Caco-2 (cell line): Measurements from ENCODE around the gene KPNA1. TPM values are rescaled to one million over a fixed set of nuclear protein-coding genes. Genes with fewer than 3 reads are reported as not detected.

Experiments used
- BruUV-seq: library from RNA; stranded (reverse); fragments of 400-500 nt; replicated peaks from 2 replicates; lab custom pipeline; 2021; lab: Mats Ljungman, UMichigan
- CTCF ChIA-PET: fragments of 300-600 bp; sonication (Branson Sonifier 250); formaldehyde crosslinking; loops from one replicate; lab custom pipeline; 2022; ENCODE audit warnings: antibody characterized with exemption; lab: Charles Lee
- POLR2A ChIA-PET: fragments of 300-600 bp; sonication (Branson Sonifier 250); formaldehyde crosslinking; loops from one replicate; lab custom pipeline; 2022; ENCODE audit warnings: antibody characterized with exemption; lab: Charles Lee
- DNase-seq, 2 experiments: peaks; one replicate each; pipeline versions ENCODE4 v3.0.0 to v3.0.0-alpha.2; 2020 to 2022
- H3K27me3 ChIP-seq: replicated peaks from 2 replicates; pipeline ENCODE4 v1.6.0; 2011; ENCODE audit warnings: low read length; ENCODE audit not compliant: control insufficient read depth, insufficient read depth
- H3K36me3 ChIP-seq: 2 replicates; pipeline ENCODE4 v1.5.1; 2011; ENCODE audit warnings: low read length; ENCODE audit not compliant: control insufficient read depth, insufficient read depth
- H3K4me1 ChIP-seq: fragments of 250-450 bp; sonication (Bioruptor Pico); 2 replicates; pipeline ENCODE4 v1.5.1; 2020; ENCODE audit warnings: mild to moderate bottlenecking
- H3K4me3 ChIP-seq: 2 replicates; pipeline ENCODE4 v1.5.1; 2011; ENCODE audit warnings: low read depth, mild to moderate bottlenecking, control low read depth, low read length
- H3K9me3 ChIP-seq: fragments of 250-450 bp; sonication (Bioruptor Pico); 2 replicates; pipeline ENCODE4 v1.5.1; 2020; ENCODE audit warnings: mild to moderate bottlenecking, moderate library complexity
- H3K27ac Mint-ChIP-seq: one replicate; pipeline ENCODE4 v1.8.0; 2022; ENCODE audit warnings: mixed read lengths; ENCODE audit not compliant: unreplicated experiment
- H3K27me3 Mint-ChIP-seq: one replicate; pipeline ENCODE4 v1.8.0; 2022; ENCODE audit warnings: mixed read lengths; ENCODE audit not compliant: insufficient read depth, unreplicated experiment
- H3K36me3 Mint-ChIP-seq: one replicate; pipeline ENCODE4 v1.8.0; 2022; ENCODE audit warnings: mild to moderate bottlenecking, mixed read lengths; ENCODE audit not compliant: insufficient read depth, unreplicated experiment
- H3K4me1 Mint-ChIP-seq: one replicate; pipeline ENCODE4 v1.8.0; 2022; ENCODE audit warnings: low read depth, mixed read lengths; ENCODE audit not compliant: unreplicated experiment
- H3K4me3 Mint-ChIP-seq: one replicate; pipeline ENCODE4 v1.8.0; 2022; ENCODE audit warnings: mild to moderate bottlenecking, moderate library complexity, mixed read lengths; ENCODE audit not compliant: unreplicated experiment
- H3K9me3 Mint-ChIP-seq: one replicate; pipeline ENCODE4 v1.8.0; 2022; ENCODE audit warnings: mixed read lengths; ENCODE audit not compliant: unreplicated experiment
- intact Hi-C: fragments of 100-400 bp; cut with micrococcal nuclease; formaldehyde crosslinking; loops from one replicate; pipeline ENCODE4 v1.10.0; 2022; ENCODE audit not compliant: unreplicated experiment
- total RNA-seq: library from RNA; stranded (reverse); gene quantifications from 2 replicates; pipeline ENCODE4 v1.2.3, GENCODE V29; 2022
- TF ChIP-seq, protein P1 (sequence below), 2 experiments: fragments of 200-600 bp in 1 of 2; IDR thresholded peaks; 1 replicate in 1 of 2; 2 replicates in 1 of 2; pipeline versions ENCODE4 v1.5.1 to v1.8.0; 2011 to 2022; ENCODE audit warnings: antibody characterized with exemption in 1 of 2, control low read depth in 1 of 2, inconsistent platforms in 1 of 2, low read depth in 1 of 2, low read length in 1 of 2, mild to moderate bottlenecking in 1 of 2, moderate library complexity in 1 of 2; ENCODE audit not compliant: insufficient read depth in 1 of 2, severe bottlenecking in 1 of 2, unreplicated experiment in 1 of 2

KPNA1 gene
- total RNA-seq, 1 experiment from 2014 or later, result 82.0 TPM

DNA sequence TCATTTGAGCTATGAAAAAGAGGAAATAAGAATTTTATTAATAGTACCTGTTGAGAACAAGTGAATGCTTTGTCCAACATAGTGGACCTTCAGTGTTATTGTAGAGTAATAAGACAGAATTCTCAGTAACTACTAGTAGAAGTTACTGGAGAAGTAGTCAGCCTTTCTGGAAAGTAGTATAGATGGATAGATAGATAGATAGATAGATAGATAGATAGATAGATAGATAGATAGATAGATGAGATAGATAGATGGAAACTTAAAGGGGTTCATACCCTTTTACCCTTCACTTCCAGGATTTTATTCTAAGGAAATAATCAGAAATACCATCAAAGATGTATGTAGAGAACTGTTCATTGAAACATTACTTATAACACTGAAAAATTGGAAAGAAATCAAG, 125.5 kb downstream of the KPNA1 start:
- no TSS peak for BruUV-seq
- CTCF ChIA-PET, result no interaction called here

DNA sequence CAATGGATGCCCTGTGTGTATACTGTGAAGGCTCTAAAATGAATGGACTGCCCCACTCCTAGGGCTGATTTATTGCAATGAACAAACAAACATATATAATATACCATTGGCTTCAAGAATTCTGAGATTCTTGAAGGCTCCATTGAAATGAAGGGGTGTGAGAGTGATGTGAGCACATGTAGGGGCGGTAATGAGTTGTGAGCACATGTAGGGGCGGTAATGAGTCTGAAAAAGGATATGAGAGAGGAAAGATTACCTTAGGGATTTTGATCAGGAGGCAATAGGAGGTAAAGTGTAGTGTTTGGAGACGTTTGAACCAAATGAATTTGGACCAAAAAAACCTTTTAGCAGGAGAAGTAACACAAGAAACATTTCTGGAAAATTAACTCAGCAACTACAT, 127.0 kb downstream of the KPNA1 start:
- TF ChIP-seq, protein P1, sequence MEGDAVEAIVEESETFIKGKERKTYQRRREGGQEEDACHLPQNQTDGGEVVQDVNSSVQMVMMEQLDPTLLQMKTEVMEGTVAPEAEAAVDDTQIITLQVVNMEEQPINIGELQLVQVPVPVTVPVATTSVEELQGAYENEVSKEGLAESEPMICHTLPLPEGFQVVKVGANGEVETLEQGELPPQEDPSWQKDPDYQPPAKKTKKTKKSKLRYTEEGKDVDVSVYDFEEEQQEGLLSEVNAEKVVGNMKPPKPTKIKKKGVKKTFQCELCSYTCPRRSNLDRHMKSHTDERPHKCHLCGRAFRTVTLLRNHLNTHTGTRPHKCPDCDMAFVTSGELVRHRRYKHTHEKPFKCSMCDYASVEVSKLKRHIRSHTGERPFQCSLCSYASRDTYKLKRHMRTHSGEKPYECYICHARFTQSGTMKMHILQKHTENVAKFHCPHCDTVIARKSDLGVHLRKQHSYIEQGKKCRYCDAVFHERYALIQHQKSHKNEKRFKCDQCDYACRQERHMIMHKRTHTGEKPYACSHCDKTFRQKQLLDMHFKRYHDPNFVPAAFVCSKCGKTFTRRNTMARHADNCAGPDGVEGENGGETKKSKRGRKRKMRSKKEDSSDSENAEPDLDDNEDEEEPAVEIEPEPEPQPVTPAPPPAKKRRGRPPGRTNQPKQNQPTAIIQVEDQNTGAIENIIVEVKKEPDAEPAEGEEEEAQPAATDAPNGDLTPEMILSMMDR (IDR thresholded peaks at IDR 0.05; ENCODE audit: insufficient read depth in 1 of 2, low read depth in 1 of 2, low read length in 1 of 2, severe bottlenecking in 1 of 2, unreplicated experiment in 1 of 2), result no peak
- no peak overlapping the region for H3K27ac Mint-ChIP-seq
- H3K4me3 Mint-ChIP-seq, result no peak overlapping the region
- Histone ChIP-seq H3K36me3 (peaks cover 1% of the 10 kb centered on the region; the same call in 1 of the 2 replicates), H3K27me3 (no peaks in the 10 kb centered on the region), H3K4me1 (peaks cover 7% of the 10 kb centered on the region; the same call in 1 of the 2 replicates), H3K4me3 (no peak overlapping the region), H3K9me3 (no peaks in the 10 kb centered on the region)
- no peaks in the 10 kb centered on the region for H3K9me3 Mint-ChIP-seq
- peaks cover 7% of the 10 kb centered on the region for H3K36me3 Mint-ChIP-seq
- no peak for DNase-seq
- BruUV-seq, result no TSS peak
- H3K27me3 Mint-ChIP-seq, result no peaks in the 10 kb centered on the region
- intact Hi-C loops, result no loop called here
- ChIA-PET POLR2A (no interaction called here), CTCF (no interaction called here)
- H3K4me1 Mint-ChIP-seq, result no peaks in the 10 kb centered on the region

More for the DNA sequence above, 125.5 kb downstream of the KPNA1 start:
- TF ChIP-seq, protein P1 (IDR thresholded peaks at IDR 0.05; ENCODE audit: insufficient read depth in 1 of 2, low read depth in 1 of 2, low read length in 1 of 2, severe bottlenecking in 1 of 2, unreplicated experiment in 1 of 2), result no peak
- no peaks in the 10 kb centered on the region for H3K9me3 ChIP-seq
- no peak overlapping the region for H3K4me3 Mint-ChIP-seq
- H3K36me3 ChIP-seq, result peaks cover 1% of the 10 kb centered on the region; the same call in 1 of the 2 replicates
- H3K27ac Mint-ChIP-seq, result no peak overlapping the region
- no peak overlapping the region for H3K4me3 ChIP-seq
- intact Hi-C loops, result no loop called here
- H3K27me3 ChIP-seq, result no peaks in the 10 kb centered on the region
- no peaks in the 10 kb centered on the region for H3K9me3 Mint-ChIP-seq
- no peaks in the 10 kb centered on the region for H3K27me3 Mint-ChIP-seq
- H3K36me3 Mint-ChIP-seq, result no peaks in the 10 kb centered on the region
- no peak for DNase-seq
- peaks cover 10% of the 10 kb centered on the region; the same call in 1 of the 2 replicates for H3K4me1 ChIP-seq
- POLR2A ChIA-PET, result no interaction called here
- H3K4me1 Mint-ChIP-seq, result no peaks in the 10 kb centered on the region

DNA sequence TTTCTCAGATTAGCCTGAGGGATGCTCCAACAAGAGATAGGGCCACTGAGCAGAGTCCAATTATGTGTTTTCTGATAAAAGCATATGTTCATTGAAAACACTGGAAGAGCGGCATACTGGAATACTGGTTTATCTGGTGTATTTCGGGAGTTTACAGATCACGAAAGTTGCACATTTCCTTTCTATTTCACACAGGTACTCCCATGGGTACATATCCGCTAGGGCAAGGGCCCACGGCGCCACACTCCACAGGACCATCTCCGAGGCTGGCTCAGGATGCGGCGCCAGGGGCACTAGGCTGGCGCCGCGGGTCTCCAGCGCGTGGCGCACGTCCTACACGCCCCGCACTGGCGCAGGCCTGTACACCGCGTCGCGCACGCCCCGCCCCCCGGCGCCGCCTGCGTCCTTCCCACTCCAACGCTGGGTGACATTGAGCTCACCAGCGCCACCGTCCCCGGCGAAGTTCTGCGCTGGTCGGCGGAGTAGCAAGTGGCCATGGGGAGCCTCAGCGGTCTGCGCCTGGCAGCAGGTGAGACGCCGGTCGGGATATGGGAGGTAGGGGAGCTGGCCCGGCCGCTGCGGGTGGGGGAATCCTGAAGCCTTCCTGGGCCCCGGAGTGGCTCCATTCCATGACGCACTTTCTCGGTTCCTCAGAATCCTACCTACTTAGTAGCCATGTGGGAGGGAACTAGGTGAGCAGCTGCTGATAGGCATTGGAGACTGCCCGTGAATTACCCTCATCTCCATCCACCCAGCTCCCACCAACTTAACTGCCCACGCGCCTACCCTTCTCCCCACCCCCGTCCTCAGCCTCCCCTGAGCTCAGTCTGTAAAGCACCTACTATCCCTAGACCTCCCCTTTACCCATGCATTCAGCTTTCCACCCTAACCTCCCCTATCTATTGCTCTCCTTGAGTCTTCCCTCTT, 130.7 kb downstream of the KPNA1 start, which contains the start of gene FAM162A:
Gene FAM162A (plus strand): TSS at position 412 of the 927 bp plus-strand sequence. CDS start 84 bp downstream, at position 496.
- intact Hi-C loops, result loop anchor here (1.0 to 5.0 kb wide), 6 partner anchors 19 to 837 kb away; partner anchors contain the start of genes POLQ, SEMA5B and WDR5B
- peak within 1 kb of the TSS; percentile 77 for H3K4me3 ChIP-seq
- ChIA-PET POLR2A (interaction anchor here (0.5 to 2.7 kb wide), 12 partner anchors 9 to 683 kb away, joined by 3 to 19 read pairs (median 5); partner anchors contain the start of genes DTX3L, KPNA1, PARP9 and PDIA5), CTCF (interaction anchor here (0.6 to 2.2 kb wide), 16 partner anchors 9 to 837 kb away, joined by 3 to 40 read pairs (median 4); partner anchors contain the start of gene WDR5B)
- Mint-ChIP-seq H3K4me1 (no peaks in the 10 kb centered on the region), H3K27ac (peak within 1 kb of the TSS; percentile 95), H3K27me3 (no peaks in the 10 kb centered on the region), H3K9me3 (no peaks in the 10 kb centered on the region), H3K4me3 (peak within 1 kb of the TSS; percentile 97), H3K36me3 (peaks cover 9% of the 10 kb centered on the region)
- no peaks in the 10 kb centered on the region for H3K9me3 ChIP-seq
- DNase-seq, result peak; percentile 95 to 97
- TF ChIP-seq, protein P1 (IDR thresholded peaks at IDR 0.05; ENCODE audit: insufficient read depth in 1 of 2, low read depth in 1 of 2, low read length in 1 of 2, severe bottlenecking in 1 of 2, unreplicated experiment in 1 of 2), result peak; percentile 42 to 74
- BruUV-seq, result no TSS peak
- H3K27me3 ChIP-seq, result no peaks in the 10 kb centered on the region
- peaks cover 1% of the 10 kb centered on the region; the same call in 1 of the 2 replicates for H3K36me3 ChIP-seq
- peaks cover 7% of the 10 kb centered on the region; the same call in 1 of the 2 replicates for H3K4me1 ChIP-seq
